KMS-11 (cell line): ENCODE results near the gene SLC6A4.

ENCODE experiments used
- H2AFZ ChIP-seq: fragments of 200-600 bp; sonication (generic); 2 replicates; pipeline ENCODE4 v1.6.1; 2016; ENCODE audit warnings: antibody characterized with exemption, mixed run types, low read depth
- H3K27ac ChIP-seq: fragments of 200-600 bp; sonication (generic); 2 replicates; pipeline ENCODE4 v1.6.1; 2016; ENCODE audit warnings: mild to moderate bottlenecking, mixed run types
- H3K27me3 ChIP-seq: fragments of 200-600 bp; sonication (generic); 2 replicates; pipeline ENCODE4 v1.6.1; 2017; ENCODE audit warnings: mild to moderate bottlenecking, low read depth, mixed run types, moderate library complexity; ENCODE audit not compliant: insufficient read depth
- H3K36me3 ChIP-seq: fragments of 200-600 bp; sonication (generic); 2 replicates; pipeline ENCODE4 v1.6.1; 2017; ENCODE audit warnings: mild to moderate bottlenecking, mixed run types; ENCODE audit not compliant: insufficient read depth
- H3K4me1 ChIP-seq: fragments of 200-600 bp; sonication (generic); 2 replicates; pipeline ENCODE4 v1.6.1; 2016; ENCODE audit warnings: mild to moderate bottlenecking, low read depth, mixed run types; ENCODE audit not compliant: poor library complexity, severe bottlenecking
- H3K4me2 ChIP-seq: fragments of 200-600 bp; sonication (generic); 2 replicates; pipeline ENCODE4 v1.7.0; 2016; ENCODE audit warnings: mild to moderate bottlenecking, mixed run types
- H3K4me3 ChIP-seq: fragments of 200-600 bp; sonication (generic); IDR thresholded peaks from 2 replicates; pipeline ENCODE4 v1.6.1; 2017; ENCODE audit warnings: low read depth, low read length, mixed read lengths; ENCODE audit not compliant: insufficient read depth
- H3K79me2 ChIP-seq: fragments of 200-600 bp; sonication (generic); 2 replicates; pipeline ENCODE4 v1.6.1; 2016; ENCODE audit warnings: low read depth, mixed run types; ENCODE audit not compliant: insufficient read depth
- H3K9ac ChIP-seq: fragments of 200-600 bp; sonication (generic); 2 replicates; pipeline ENCODE4 v1.6.1; 2016; ENCODE audit warnings: mild to moderate bottlenecking, mixed run types
- H4K20me1 ChIP-seq: fragments of 200-600 bp; sonication (generic); 2 replicates; pipeline ENCODE4 v1.6.1; 2016; ENCODE audit warnings: mild to moderate bottlenecking, mixed run types; ENCODE audit not compliant: insufficient read depth
- CTCF ChIP-seq: fragments of 200-600 bp; sonication (generic); conservative IDR thresholded peaks from 2 replicates; pipeline ENCODE4 v1.6.1; 2017; ENCODE audit warnings: low read depth, mild to moderate bottlenecking, antibody characterized with exemption, low read length, moderate library complexity, mixed read lengths

The SLC6A4 gene

GRCh38 chr17:30228011-30228410, 7.5 kb downstream of the SLC6A4 start:
- Histone ChIP-seq H3K4me1 (no peaks in the 10 kb centered on the region), H3K79me2 (no peaks in the 10 kb centered on the region), H3K27me3 (no peaks in the 10 kb centered on the region), H3K4me3 (no peak overlapping the region), H3K9ac (no peak overlapping the region), H2AFZ (no peak overlapping the region), H4K20me1 (no peaks in the 10 kb centered on the region), H3K27ac (no peak overlapping the region), H3K36me3 (no peaks in the 10 kb centered on the region), H3K4me2 (no peak overlapping the region)
- TF ChIP-seq CTCF = no peak

GRCh38 chr17:30226878-30227277, 8.6 kb downstream of the SLC6A4 start:
- no peak overlapping the region for H3K4me2 ChIP-seq
- TF ChIP-seq CTCF = no peak
- H3K27ac ChIP-seq = no peak overlapping the region
- H3K4me3 ChIP-seq = no peak overlapping the region
- no peaks in the 10 kb centered on the region for H3K27me3 ChIP-seq
- H4K20me1 ChIP-seq = no peaks in the 10 kb centered on the region
- H2AFZ ChIP-seq = no peak overlapping the region
- no peaks in the 10 kb centered on the region for H3K79me2 ChIP-seq
- H3K4me1 ChIP-seq = no peaks in the 10 kb centered on the region
- no peaks in the 10 kb centered on the region for H3K36me3 ChIP-seq
- H3K9ac ChIP-seq = no peak overlapping the region

GRCh38 chr17:30225919-30226553, 9.5 kb downstream of the SLC6A4 start:
- no peak overlapping the region for H3K4me3 ChIP-seq
- no peaks in the 10 kb centered on the region for H4K20me1 ChIP-seq
- H3K79me2 ChIP-seq = no peaks in the 10 kb centered on the region
- H3K27ac ChIP-seq = no peak overlapping the region
- no peak overlapping the region for H3K9ac ChIP-seq
- H3K27me3 ChIP-seq = no peaks in the 10 kb centered on the region
- TF ChIP-seq CTCF = no peak
- no peaks in the 10 kb centered on the region for H3K36me3 ChIP-seq
- H3K4me1 ChIP-seq = no peaks in the 10 kb centered on the region
- H2AFZ ChIP-seq = no peak overlapping the region
- no peak overlapping the region for H3K4me2 ChIP-seq

GRCh38 chr17:30225112-30225511, 10.4 kb downstream of the SLC6A4 start:
- Histone ChIP-seq H2AFZ (no peak overlapping the region), H4K20me1 (no peaks in the 10 kb centered on the region), H3K79me2 (no peaks in the 10 kb centered on the region), H3K36me3 (no peaks in the 10 kb centered on the region), H3K27me3 (no peaks in the 10 kb centered on the region), H3K4me2 (no peak overlapping the region), H3K4me3 (no peak overlapping the region), H3K4me1 (no peaks in the 10 kb centered on the region), H3K27ac (no peak overlapping the region), H3K9ac (no peak overlapping the region)
- no peak for TF ChIP-seq CTCF
